Measurements from ENCODE around the gene OR13J1.
"Not testable (repeated sequence)": the region's sequence is repeated elsewhere in the genome, so short reads cannot be mapped to it uniquely, and the experiment has no call there.

Gene OR13J1, protein sequence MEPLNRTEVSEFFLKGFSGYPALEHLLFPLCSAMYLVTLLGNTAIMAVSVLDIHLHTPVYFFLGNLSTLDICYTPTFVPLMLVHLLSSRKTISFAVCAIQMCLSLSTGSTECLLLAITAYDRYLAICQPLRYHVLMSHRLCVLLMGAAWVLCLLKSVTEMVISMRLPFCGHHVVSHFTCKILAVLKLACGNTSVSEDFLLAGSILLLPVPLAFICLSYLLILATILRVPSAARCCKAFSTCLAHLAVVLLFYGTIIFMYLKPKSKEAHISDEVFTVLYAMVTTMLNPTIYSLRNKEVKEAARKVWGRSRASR

DNA sequence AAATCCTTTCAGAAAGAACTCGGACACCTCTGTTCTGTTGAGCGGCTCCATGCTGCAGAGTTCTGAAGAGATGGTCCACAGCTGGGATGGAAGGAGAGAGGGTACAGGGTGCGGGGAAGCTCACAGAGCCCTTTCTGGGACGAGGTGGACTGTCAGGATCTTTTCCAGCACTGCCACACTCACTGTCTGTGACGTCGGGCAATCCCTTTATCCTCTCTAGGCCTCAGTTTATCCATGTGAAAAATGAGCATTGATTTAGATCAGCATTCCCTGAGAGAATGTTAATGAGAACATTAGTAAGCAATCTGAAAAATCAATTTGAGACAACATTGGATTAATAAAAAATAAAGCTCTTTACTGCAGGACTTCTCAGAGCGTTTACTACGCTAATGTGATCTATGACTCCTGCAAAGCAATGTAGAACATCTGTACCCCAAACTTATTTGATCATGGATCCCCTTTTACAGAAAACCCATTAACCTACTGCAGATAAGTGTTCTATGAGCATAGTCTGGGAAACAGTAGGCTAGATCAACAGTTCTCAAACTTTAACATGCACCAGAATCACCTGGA lies at the start of gene OR13J1:
Gene OR13J1 (minus strand): TSS at position 51 of the 573 bp plus-strand sequence. CDS start 0 bp downstream, at position 51.
- DNase-seq = no peak

DNA sequence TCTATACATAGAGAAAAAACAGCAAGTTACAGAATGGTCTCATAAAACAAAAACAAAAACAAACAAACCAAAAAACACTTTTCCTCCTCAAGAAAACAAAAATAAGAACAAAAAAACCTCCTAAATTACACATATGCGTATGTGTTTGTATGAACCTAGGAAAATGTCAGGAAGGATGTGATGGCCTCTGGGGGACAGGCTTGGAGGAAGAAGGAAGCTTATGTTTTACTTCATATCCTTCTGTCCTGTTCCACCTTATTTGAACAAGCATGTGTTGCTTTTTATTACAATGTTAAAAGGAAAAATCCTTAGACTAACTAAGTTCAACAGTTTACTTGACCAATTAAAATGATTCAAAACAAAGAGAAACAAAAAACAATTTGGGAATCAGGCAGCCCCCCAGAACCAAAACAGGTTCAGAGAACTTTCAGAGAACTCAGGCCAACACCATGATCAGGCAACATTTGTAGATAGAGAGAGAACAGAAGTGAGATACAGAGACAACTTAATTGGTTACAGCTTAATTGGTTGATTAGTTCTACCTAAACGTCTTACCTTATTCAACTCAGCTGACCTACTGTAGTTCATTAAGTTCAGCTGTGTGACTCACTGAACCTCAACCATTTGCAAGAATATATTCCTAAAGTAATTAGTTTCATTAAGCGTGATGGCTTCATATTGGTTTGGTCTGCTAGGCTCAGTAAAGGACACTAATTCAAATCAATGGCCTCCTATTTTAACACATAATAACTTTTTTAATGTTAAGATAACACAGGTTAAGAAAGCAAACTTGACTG lies 49.2 kb upstream of the OR13J1 start:
- DNase-seq = no peak

DNA sequence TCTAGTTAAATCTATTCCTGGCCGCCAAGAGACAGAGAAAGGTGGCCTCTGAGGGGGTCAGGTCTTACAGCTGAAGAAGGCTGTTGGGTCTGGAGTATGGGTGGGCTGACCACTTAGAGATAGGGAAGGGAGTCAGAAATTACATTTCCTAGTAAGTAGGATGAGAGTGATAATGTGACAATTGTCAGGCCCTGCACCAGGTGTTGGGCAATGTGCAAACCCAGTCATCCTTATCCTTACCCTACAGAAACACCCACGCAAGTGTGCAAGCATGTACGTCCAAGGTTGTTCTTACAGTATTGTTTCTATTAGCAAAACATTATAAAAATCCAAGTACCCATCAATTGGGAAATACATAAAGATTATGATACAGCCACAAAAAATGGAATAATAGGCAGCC lies 48.6 kb upstream of the OR13J1 start:
- no peak for DNase-seq

DNA sequence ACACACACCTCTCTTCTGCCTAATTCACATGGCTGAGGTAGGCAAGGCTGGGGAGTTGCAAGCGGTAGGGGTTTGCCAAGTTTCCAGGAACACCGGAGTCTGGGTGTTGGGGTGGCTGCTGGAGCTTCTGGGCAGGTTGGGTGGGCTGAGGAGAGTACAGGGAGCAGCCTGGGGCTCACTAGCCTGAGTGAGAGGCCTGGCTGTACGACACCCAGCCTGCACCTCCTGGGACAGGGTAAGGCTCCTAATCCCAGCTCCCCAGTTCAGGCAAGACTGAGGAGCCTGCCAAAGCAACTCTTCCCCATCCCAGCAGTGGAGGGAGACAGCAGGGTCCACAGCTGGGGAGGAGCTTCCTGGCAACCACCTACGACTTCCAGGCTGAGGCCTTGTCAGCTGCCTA lies 47.1 kb upstream of the OR13J1 start:
- DNase-seq = no peak

DNA sequence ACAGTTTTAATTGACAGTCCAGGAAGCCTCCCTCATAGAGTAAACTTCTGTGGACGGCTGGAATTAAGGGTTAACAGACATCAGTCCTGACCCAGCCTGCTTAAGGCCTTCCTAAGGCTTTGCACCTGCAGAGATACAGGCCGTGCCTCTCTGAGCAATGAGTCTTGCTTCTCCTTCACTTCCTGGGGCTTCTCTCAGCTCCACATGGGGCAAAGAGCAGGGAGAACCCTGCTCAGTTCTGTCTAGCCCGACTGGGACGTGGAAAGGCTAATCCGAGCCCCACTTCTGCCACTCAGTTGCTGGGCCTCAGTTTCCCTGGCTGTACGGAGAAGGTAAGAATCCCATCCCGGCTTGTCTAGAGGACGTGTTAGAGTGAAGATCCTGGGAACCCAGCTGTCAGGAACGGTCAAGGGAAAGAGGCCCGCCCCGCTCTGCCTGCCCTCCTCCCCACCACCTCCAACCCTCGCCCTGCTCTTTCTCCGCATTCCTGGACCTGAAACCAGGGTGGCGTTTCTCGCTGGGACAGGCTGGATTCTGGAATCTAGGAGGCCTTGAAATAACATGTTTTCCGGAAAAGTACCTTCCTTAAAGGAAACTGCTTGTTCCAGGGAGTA lies 45.6 kb upstream of the OR13J1 start:
- DNase-seq = no peak

DNA sequence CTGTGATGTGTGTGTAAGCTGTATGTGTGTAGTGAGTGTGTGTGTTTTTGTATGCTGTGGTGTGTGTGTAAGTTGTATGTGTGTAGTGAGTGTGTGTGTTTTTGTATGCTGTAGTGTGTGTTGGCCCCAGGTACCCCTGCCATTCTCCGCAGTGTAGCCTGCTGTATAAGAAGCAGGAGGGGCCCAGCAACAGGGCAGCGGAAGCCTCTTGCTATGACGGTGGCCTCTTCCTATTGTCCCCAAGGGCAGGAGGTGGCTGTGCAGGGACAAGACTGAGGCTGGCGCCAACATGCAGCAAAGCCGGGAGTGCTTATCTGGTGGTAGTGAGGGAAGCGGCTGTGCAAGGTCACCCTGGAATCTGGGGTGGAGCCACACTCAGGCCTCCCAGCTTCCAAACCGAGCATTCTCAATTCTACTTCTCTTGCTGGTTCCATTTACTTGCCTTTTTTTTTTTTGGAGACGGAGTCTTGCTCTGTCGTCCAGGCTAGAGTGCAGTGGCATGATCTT lies 44.2 kb upstream of the OR13J1 start:
- DNase-seq = no peak

DNA sequence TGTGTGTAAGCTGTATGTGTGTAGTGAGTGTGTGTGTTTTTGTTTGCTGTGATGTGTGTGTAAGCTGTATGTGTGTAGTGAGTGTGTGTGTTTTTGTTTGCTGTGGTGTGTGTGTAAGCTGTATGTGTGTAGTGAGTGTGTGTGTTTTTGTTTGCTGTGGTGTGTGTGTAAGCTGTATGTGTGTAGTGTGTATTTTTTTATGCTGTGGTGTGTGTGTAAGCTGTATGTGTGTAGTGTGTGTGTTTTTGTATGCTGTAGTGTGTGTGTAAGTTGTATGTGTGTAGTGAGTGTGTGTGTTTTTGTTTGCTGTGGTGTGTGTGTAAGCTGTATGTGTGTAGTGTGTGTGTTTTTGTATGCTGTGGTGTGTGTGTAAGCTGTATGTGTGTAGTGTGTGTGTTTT lies 43.2 kb upstream of the OR13J1 start:
- DNase-seq = not testable (repeated sequence)

DNA sequence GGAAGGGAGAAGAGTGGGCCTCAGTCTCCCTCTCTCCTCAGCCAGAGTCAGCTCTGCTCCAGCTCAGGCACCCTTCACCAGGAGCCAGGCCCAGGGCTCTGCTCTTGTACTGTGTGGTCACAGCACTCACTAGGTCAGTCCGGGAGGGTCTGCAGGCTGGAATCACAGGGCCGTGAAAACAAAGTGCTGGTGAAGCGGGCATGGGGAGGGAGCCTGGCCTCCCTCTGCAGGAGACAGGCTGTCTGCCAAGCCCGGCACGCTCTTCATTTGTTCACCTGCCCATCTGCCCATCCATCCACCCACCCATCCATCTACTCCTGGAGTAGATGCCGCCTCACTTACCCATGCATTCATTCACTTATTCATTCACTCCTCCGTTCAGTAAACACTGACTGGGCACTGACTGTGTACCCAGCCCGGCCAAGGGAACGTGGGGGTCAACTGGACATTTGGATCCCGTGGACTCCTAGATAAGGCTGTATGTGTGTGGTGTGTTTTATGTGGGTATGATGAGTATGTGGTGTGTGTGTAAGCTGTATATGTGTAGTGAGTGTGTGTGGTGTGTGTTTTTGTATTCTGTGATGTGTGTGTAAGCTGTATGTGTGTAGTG lies 42.7 kb upstream of the OR13J1 start:
- DNase-seq = no peak

DNA sequence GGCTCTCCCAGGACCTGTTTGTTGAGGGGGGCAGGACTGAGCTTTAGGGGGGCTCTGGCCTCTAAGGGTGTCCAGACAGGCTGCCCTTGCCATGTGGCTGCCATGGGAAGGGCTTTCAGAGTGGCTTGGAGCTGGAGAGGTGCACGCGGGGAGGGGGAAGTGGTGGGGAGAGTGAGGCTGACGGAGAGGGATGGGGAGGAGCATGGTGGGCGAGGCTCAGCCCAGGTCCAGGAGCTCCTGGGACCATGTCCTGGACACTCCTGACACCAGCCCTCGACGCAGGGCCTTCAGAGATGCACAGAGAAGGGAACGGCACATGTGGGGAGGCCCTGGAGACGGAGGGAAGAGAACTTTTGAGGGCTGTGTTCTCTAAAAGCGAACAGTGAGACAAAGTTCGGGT lies 41.5 kb upstream of the OR13J1 start:
- no peak for DNase-seq

DNA sequence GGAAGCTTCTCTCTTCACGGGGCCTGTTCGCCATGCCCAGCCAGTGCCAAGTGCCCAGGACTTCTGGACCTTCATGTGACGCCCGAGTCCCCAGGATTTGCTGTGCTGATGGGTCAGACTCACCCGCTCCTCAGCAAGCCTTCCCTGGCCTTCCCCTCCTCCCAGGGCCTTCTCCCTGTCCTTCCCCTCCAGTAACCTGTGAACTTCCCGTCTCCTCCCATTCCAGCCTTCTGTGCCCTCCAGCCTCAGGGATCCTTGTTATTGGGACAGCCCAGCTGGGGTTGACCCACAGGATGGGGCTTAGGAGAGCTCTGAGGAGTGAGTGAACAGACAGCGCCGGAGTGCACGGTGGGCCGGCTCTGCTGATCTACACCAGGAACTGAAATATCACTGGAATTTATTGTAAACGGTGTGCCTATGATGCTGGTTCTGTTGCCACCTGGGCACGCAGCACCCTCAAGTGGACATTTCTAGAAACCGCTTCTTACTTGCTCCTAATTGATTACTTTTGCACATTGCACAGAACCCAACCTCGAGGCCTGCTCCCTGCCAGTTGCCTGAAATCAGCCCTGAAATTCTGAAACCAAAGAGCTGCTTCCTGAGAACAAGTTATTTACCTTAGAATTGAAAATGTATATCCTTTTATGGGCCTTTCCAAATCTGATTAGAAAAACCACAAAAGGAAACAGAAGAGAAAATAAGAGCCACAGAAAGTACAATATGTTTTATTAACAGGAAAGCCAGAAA lies 40.6 kb upstream of the OR13J1 start:
- peak; percentile 47 to 56 for DNase-seq

DNA sequence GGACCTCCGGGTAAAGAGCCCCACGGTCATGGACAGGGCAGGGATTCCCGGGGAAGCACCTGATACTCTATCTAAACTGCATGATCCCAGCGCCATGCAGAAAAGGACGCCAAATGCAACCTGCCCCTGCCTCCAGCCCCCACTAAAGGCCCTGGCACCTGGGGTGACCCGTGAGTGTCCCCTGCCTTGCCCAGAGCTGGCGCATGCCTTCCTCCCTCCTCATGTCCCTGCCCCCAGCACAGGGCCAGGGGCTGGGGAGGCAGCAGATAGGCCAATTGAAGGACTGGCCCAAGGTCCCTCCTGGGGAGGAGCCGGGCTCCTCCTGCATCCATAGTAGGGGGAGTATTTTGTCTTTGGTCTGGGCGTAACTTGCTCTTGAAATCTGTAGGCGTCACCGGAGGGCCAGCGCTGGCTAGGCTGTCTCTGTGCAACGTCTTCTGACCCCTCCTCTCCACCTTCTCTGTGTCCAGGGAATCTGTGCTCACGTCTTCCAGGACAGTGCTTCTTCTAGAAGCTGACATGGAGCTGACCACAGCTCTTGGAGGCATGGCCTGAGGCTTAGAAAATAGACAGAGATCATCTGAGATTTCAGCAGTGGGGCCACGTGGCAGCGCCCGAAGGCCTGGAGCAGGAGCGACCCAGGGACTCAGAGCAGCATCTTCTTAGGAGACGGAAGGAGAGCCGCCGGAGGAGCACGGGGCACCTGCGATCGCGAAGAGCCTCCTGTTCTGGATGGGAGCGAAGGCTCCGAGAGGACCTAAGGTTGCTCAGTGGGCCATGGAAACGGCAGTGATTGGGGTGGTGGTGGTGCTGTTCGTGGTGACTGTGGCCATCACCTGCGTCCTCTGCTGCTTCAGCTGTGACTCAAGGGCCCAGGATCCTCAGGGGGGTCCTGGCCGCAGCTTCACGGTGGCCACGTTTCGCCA lies 39.7 kb upstream of the OR13J1 start:
- no peak for DNase-seq

DNA sequence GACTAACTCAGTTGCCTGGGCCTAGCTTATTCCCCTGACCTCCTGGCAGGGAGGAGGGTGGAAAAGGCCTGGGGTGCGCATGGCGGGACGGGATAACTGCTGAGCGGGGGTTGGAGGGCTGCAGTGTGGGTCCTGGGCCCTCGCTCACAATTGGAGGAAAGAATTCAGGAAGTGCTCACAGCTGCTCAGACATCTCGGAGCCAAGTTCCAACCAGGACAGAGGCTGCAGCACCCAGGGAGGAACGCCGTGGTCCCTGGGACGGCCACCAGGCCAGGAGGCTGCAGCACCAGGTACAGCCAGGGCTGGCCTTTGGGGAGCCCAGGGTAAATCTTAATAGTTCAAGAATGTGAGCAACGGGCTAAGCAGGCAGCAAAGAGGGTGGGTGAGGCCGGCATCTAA lies 39.1 kb upstream of the OR13J1 start, which contains the start of gene SPAAR:
Gene SPAAR (plus strand): TSS at position 217 of the 400 bp plus-strand sequence. CDS start 974 bp downstream, outside the sequence.
- DNase-seq = no peak

DNA sequence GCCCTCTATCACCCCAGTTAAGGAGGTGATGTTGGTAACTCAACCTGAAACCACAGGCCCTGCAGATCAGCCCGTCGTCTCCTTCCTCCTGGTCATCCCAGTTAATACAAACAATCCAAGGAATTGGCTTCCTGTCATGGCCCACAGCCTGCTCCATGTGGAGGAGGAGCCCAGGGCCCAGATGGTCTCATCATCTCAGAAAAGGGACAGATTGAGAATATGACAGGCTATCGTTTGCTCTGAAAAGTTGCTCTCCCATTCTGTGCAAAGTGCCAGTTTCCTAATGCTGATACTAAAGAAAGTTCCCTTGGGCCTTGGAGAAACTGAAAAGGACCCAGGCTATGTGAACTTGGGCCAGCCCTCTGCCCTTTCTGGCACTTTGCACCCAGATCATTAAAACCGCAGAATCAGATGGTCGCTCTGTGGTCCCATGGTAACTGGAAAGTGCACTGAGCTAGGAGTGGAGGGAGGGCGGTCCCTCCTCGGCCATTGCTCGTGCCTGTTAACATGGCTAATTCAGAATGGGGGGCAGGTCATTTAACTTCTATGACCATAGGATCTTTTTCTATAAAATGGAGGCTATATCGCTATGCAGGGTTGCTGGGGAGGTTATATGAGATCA lies 38.4 kb upstream of the OR13J1 start:
- DNase-seq = no peak

DNA sequence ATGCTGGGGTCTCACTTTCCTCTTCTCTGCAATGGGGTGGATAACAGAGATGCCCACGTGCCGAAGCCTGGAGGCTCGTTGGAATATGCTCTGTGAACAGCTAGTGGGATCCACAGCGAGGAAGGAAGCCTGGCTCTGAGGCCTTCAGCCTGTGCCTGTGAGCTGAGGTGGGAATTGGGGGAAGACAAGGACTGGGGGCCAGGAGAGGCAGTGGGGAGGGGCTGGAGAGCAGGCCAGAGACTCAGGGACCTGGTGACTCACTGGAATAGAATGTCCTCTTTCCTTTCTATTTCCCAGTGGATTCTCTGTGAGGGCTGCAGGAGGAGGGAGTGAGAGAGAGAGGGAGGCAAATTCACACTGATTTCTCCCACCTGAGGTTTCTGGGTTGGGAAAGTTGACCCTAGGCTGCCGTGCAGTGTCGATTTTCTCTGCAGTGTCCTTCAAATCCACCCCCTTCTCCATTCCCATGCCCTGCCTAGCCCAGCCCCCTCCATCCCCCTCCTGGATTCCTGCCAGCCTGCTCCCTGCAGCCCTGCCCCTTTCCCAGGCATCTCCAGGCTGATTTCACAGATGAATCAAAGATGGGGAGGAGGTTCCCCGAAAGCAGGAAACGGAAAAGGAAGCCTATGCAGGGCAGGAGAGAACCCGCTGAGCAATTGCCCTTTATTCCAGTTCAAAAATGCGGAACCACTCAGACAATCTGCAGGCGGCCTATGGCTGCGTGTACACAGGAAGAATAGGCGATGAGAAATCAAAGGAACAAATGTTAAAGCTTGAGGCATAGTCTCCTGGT lies 37.7 kb upstream of the OR13J1 start:
- no peak for DNase-seq

DNA sequence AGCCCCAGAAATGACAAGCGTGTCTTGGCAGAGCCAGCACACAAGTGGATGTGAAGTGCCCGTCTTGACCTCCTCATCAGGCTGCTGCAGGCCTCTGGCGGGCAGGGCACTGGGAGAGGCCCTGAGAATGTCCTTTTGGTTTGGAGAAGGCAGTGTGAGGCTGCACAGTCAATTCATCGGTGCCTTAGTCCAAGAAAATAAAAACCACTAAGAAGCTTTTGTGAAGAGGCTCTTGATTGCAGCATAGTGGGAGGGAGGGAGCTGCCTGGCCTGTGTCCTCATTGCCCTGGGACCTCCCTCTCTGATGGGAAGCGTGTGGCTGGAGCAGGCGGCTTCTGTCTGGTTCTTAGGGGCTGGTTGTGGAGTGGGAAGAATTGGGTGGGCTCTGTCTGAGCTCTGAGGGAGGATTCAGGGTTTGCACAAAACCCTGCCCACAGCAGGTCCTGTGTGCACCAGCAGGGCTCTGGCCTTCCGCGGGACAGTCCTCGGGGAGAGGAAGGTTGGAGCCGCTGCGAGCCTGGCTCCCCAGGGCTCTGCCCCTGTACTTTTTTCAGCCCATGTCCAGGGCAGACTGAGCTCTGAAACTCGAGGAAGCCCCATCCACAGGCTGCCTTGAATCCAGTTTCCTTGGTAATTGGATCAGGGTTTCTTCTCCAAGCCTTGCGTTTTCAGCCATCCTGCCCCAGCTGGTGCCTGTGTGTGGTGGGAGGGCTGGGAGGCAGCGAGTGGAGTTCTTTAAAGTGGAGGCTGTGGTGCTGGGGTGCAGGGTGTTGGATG lies 36.9 kb upstream of the OR13J1 start:
- no peak for DNase-seq

DNA sequence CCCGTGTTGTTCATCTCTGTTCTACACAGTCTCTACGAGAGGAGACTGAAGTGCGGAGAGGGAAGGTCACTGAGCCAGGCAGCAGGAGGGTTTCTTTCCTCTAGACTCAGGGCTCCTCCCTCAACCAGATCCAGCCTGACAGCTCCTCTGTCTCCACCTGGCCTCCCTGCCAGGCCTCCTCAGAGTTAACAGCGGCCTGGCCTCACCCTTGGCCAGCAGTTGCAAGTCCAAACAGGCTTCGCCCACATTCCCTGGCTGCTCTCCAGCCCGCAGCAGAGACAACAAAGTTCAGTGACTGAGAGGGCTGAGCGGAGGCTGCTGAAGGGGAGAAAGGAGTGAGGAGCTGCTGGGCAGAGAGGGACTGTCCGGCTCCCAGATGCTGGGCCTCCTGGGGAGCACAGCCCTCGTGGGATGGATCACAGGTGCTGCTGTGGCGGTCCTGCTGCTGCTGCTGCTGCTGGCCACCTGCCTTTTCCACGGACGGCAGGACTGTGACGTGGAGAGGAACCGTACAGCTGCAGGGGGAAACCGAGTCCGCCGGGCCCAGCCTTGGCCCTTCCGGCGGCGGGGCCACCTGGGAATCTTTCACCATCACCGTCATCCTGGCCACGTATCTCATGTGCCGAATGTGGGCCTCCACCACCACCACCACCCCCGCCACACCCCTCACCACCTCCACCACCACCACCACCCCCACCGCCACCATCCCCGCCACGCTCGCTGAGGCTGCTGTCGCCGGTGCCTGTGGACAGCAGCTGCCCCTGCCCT lies 35.9 kb upstream of the OR13J1 start, which contains the start of gene HRCT1:
Gene HRCT1 (plus strand): TSS at position 291 of the 768 bp plus-strand sequence. CDS start 86 bp downstream, at position 377.
- DNase-seq = no peak

DNA sequence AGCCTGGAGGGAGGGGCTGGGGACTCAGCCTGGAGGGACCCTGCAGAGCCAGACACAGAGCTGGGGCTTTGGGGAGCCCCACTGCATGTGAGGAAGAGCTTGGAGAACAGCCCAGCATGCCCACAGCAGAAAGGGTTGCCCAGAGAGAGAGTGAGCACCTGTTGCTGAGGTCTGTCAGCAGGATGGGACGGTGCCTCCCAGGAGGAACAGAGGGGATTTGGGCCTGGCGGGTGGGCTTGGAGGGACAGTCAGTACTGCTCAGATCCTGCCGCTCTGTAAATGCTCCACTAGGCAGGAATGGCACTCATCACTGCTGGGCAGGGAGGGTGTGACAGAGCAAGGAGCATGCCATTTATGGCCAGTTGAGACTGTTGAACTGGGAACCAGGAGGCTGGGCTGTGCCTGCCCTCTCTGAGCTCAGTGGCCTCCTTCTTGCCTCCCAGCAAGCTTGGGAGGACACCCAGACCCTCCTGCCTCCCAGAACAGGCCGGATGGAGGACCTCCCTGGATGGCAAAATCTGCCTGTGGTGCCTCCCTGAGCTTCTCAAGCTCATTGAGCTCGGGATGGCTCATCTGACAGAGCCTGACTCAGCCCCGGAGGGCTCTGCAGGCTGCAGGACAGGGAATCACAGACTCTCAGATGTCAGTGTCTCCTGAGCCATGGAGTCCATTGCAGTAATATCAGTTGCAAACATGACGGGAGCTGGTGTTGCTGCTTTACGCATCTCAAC lies 35.0 kb upstream of the OR13J1 start:
- no peak for DNase-seq
